ENCODE data around the gene JUN.

DNA sequence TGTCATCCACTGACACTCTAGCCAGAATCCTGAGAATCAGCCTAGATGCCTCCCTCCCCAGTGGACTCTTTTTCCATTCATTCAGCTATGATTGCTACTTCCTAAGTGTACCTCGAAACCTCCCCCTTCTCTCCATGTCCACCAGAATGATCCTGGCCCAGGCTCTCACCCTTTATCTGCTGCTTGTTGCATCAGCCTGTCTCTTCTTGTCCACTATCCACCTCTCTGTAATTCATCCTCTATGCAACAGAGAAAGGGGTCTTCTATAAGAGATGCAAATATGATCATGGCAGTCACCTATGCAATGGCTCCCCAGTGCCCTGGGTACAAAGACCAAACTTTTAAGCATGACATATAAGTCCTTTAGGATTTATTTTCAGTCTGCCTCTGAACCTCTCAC, 37.7 kb downstream of the JUN start:
- TF ChIP-seq FOXM1 (IDR thresholded peaks at IDR 0.05; ENCODE audit: borderline replicate concordance) (no peak), BHLHE40 (IDR thresholded peaks at IDR 0.05; ENCODE audit: borderline replicate concordance) (no peak), SUZ12 (IDR thresholded peaks at IDR 0.05) (no peak), ARNT (IDR thresholded peaks at IDR 0.05) (no peak)

Measured in HEK293T (cell line).